Liver (tissue), 9 donors: ENCODE data around the gene RCAN3. TPM values are rescaled to one million over a fixed set of nuclear protein-coding genes. Genes with fewer than 3 reads are reported as not detected.
"Not testable (repeated sequence)": the region's sequence is repeated elsewhere in the genome, so short reads cannot be mapped to it uniquely, and the experiment has no call there.

Experiments used
- DNase-seq: peaks from one replicate; pipeline ENCODE4 v3.0.0-alpha.2; 2017; ENCODE audit warnings: low spot score
- H3K27ac ChIP-seq, 2 donors: one replicate each; pipeline ENCODE4 v1.7.0; 2013; ENCODE audit warnings: inconsistent platforms in 2 of 2, low read length in 2 of 2, control low read depth in 1 of 2, low read depth in 1 of 2, mild to moderate bottlenecking in 1 of 2
- H3K27me3 ChIP-seq, 4 donors: one replicate each; pipeline versions ENCODE4 v1.6.1 to v1.7.0; 2013; ENCODE audit warnings: low read length in 3 of 4, inconsistent platforms in 1 of 4, mild to moderate bottlenecking in 1 of 4, moderate library complexity in 1 of 4; ENCODE audit not compliant: control insufficient read depth in 4 of 4, insufficient read depth in 4 of 4
- H3K36me3 ChIP-seq, 4 donors: one replicate each; pipeline versions ENCODE4 v1.6.1 to v1.7.0; 2013; ENCODE audit warnings: low read length in 3 of 4, mild to moderate bottlenecking in 3 of 4, low read depth in 1 of 4, moderate library complexity in 1 of 4; ENCODE audit not compliant: control insufficient read depth in 4 of 4, insufficient read depth in 3 of 4
- H3K4me1 ChIP-seq, 4 donors: one replicate each; pipeline versions ENCODE4 v1.6.1 to v1.7.0; 2013; ENCODE audit warnings: low read length in 3 of 4, mild to moderate bottlenecking in 3 of 4, moderate library complexity in 1 of 4; ENCODE audit not compliant: control insufficient read depth in 4 of 4, insufficient read depth in 4 of 4
- H3K4me3 ChIP-seq, 3 donors: one replicate each; pipeline versions ENCODE4 v1.6.1 to v1.7.0; 2013; ENCODE audit warnings: low read length in 3 of 3, control low read depth in 1 of 3, low read depth in 1 of 3, mild to moderate bottlenecking in 1 of 3
- H3K9ac ChIP-seq, 2 donors: one replicate each; pipeline ENCODE4 v1.7.0; 2013; ENCODE audit warnings: low read length in 2 of 2, mild to moderate bottlenecking in 2 of 2, moderate library complexity in 2 of 2, control low read depth in 1 of 2, low read depth in 1 of 2
- H3K9me3 ChIP-seq, 4 donors: one replicate each; pipeline versions ENCODE4 v1.6.1 to v1.7.0; 2013; ENCODE audit warnings: low read length in 3 of 4; ENCODE audit not compliant: control insufficient read depth in 4 of 4
- EGR1 ChIP-seq, 2 donors: IDR thresholded peaks; 2 replicates each; pipeline ENCODE4 v1.6.1; 2016 to 2018; ENCODE audit warnings: antibody characterized with exemption in 2 of 2, low read depth in 2 of 2
- FOXA1 ChIP-seq: IDR thresholded peaks from 2 replicates; pipeline ENCODE4 v1.6.1; 2016; ENCODE audit warnings: antibody characterized with exemption
- FOXA2 ChIP-seq: IDR thresholded peaks from 2 replicates; pipeline ENCODE4 v1.6.1; 2016; ENCODE audit warnings: antibody characterized with exemption
- GABPA ChIP-seq, 2 donors: IDR thresholded peaks in 1 of 2; conservative IDR thresholded peaks in 1 of 2; 2 replicates each; pipeline ENCODE4 v1.6.1; 2016; ENCODE audit warnings: antibody characterized with exemption in 2 of 2, mild to moderate bottlenecking in 1 of 2, moderate library complexity in 1 of 2
- HNF4G ChIP-seq: IDR thresholded peaks from 2 replicates; pipeline ENCODE4 v1.6.1; 2016; ENCODE audit warnings: antibody characterized with exemption
- JUND ChIP-seq, 2 donors: IDR thresholded peaks; 2 replicates each; pipeline ENCODE4 v1.6.1; 2016; ENCODE audit warnings: antibody characterized with exemption in 2 of 2
- NR2F2 ChIP-seq: IDR thresholded peaks from 2 replicates; pipeline ENCODE4 v1.6.1; 2016; ENCODE audit warnings: antibody characterized with exemption
- RXRA ChIP-seq, 2 donors: IDR thresholded peaks; 2 replicates each; pipeline ENCODE4 v1.6.1; 2017 to 2018; ENCODE audit warnings: antibody characterized with exemption in 2 of 2, mild to moderate bottlenecking in 1 of 2
- SP1 ChIP-seq: IDR thresholded peaks from 2 replicates; pipeline ENCODE4 v1.6.1; 2018; ENCODE audit warnings: antibody characterized with exemption, mild to moderate bottlenecking
- TAF1 ChIP-seq: conservative IDR thresholded peaks from 2 replicates; pipeline ENCODE4 v1.6.1; 2016; ENCODE audit warnings: antibody characterized with exemption, mild to moderate bottlenecking
- YY1 ChIP-seq: IDR thresholded peaks from 2 replicates; pipeline ENCODE4 v1.6.1; 2016; ENCODE audit warnings: antibody characterized with exemption, mild to moderate bottlenecking
- WGBS: extraction: QIAGEN DNeasy Blood & Tissue Kit; methylation state at CpG from one replicate; pipeline ENCODE4 v1.1.7; 2013; 5-methylcytosine and 5-hydroxymethylcytosine counted together
- polyA plus RNA-seq, 2 donors: library from polyadenylated mRNA; stranded (reverse) in 1 of 2; unstranded in 1 of 2; fragments of 200-250 nt in 1 of 2; fragments of >200 nt in 1 of 2; fragmentation: Nextera tagmentation in 1 of 2; extraction: Ambion mirVana in 1 of 2; gene quantifications; one replicate each; pipeline versions ENCODE4 v1.2.1 to v1.2.3, GENCODE V29; 2013 to 2015
- total RNA-seq, 2 donors: library from RNA; depleted of rRNA; stranded (reverse); fragments of >200 nt; gene quantifications; one replicate each; pipeline ENCODE4 v1.2.3, GENCODE V29; 2014
- TF ChIP-seq, protein P1 (sequence below): IDR thresholded peaks from 2 replicates; pipeline ENCODE4 v1.6.1; 2016; ENCODE audit warnings: antibody characterized with exemption
- TF ChIP-seq, protein P2 (sequence below): IDR thresholded peaks from 2 replicates; pipeline ENCODE4 v1.6.1; 2016; ENCODE audit warnings: antibody characterized with exemption
- TF ChIP-seq, protein P3 (sequence below): IDR thresholded peaks from 2 replicates; pipeline ENCODE4 v1.6.1; 2016; ENCODE audit warnings: antibody characterized with exemption, mild to moderate bottlenecking
- donor health status: healthy.
- donor health status: healthy.
- donor health status: healthy.
- donor health status: healthy.
- donor health status: healthy.

Gene RCAN3
- total and polyA plus RNA-seq, 4 donors = 0.97 to 3.1 (median 1.2) TPM

DNA sequence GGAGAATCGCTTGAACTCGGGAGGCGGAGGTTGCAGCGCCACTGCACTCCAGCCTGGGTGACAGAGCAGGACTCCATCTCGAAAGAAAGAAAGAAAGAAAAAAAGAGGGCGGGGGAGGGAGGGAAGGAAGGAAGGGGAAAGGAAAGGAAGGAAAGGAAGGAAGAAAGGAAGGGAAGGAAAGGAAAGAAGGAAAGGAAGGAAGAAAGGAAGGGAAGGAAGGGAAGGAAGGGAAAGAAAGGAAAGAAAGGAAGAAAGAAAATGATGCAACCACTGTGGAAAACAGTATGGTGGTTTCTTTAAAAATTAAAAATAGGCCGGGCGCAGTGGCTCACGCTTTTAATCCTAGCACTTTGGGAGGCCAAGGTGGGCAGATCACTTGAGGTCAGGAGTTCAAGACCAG lies 15.2 kb upstream of the RCAN3 start (continued):
- TF ChIP-seq, protein P1, sequence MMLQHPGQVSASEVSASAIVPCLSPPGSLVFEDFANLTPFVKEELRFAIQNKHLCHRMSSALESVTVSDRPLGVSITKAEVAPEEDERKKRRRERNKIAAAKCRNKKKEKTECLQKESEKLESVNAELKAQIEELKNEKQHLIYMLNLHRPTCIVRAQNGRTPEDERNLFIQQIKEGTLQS = no peak
- no peak for TF ChIP-seq FOXA1

DNA sequence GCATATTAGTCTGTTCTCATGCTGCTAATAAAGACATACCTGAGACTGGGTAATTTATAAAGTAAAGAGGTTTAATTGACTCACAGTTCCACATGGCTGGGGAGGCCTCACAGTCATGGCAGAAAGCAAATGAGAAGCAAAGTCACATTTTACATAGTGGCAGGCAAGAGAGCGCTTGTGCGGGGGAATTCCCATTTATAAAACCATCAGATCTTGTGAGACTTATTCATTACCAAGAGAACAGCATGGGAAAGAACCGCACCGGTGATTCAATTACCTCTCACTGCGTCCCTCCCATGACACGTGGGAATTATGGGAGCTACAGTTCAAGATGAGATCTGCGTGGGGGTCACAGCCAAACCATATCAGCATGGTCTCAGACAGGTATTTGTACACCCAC lies 14.5 kb upstream of the RCAN3 start:
- H3K36me3 ChIP-seq, H3K27me3 ChIP-seq, H3K4me1 ChIP-seq, H3K9me3 ChIP-seq, H3K27ac ChIP-seq, H3K4me3 ChIP-seq, DNase-seq, H3K9ac ChIP-seq: not testable (repeated sequence)
- WGBS = 97% methylated on average over 7 of the region's 7 CpGs

DNA sequence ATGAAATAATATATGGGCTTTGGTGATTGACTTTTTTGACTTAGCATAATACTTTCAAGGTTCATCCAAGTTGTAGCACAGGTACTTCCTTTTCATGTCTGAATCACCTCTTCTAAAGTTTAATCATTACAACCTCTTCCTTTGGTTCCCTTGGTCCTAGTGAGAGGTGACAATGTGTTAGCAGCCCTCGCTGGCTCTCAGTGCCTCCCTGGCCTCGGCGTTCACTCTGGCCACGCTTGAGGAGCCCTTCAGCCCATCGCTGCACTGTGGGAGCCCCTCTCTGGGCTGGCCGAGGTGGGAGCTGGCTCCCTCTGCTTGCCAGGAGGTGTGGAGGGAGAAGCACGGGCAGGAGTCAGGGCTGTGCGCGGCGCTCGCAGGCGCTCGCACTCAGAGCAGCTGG lies 13.0 kb upstream of the RCAN3 start:
- H3K9me3 ChIP-seq = no peaks in the 10 kb centered on the region
- H3K36me3 ChIP-seq = no peaks in the 10 kb centered on the region
- H3K27me3 ChIP-seq = no peaks in the 10 kb centered on the region
- H3K4me1 ChIP-seq = peaks cover 0 to 1% (median 0%) of the 10 kb centered on the region in 4 donors
- no peak overlapping the region for H3K9ac ChIP-seq
- 94% methylated on average over 13 of the region's 13 CpGs for WGBS
- TF ChIP-seq JUND (IDR thresholded peaks at IDR 0.05) = no peak
- TF ChIP-seq GABPA (IDR thresholded peaks at IDR 0.05 in 1 of 2, conservative IDR thresholded peaks at IDR 0.05 in 1 of 2) = no peak
- TF ChIP-seq EGR1 (IDR thresholded peaks at IDR 0.05; ENCODE audit: low read depth in 2 of 2) = no peak
- TF ChIP-seq TAF1 = no peak
- TF ChIP-seq FOXA2 = no peak
- no peak for TF ChIP-seq SP1
- TF ChIP-seq RXRA (IDR thresholded peaks at IDR 0.05) = no peak
- TF ChIP-seq NR2F2 = no peak
- TF ChIP-seq, protein P1 = no peak
- TF ChIP-seq, protein P2, sequence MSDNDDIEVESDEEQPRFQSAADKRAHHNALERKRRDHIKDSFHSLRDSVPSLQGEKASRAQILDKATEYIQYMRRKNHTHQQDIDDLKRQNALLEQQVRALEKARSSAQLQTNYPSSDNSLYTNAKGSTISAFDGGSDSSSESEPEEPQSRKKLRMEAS = no peak
- TF ChIP-seq, protein P3, sequence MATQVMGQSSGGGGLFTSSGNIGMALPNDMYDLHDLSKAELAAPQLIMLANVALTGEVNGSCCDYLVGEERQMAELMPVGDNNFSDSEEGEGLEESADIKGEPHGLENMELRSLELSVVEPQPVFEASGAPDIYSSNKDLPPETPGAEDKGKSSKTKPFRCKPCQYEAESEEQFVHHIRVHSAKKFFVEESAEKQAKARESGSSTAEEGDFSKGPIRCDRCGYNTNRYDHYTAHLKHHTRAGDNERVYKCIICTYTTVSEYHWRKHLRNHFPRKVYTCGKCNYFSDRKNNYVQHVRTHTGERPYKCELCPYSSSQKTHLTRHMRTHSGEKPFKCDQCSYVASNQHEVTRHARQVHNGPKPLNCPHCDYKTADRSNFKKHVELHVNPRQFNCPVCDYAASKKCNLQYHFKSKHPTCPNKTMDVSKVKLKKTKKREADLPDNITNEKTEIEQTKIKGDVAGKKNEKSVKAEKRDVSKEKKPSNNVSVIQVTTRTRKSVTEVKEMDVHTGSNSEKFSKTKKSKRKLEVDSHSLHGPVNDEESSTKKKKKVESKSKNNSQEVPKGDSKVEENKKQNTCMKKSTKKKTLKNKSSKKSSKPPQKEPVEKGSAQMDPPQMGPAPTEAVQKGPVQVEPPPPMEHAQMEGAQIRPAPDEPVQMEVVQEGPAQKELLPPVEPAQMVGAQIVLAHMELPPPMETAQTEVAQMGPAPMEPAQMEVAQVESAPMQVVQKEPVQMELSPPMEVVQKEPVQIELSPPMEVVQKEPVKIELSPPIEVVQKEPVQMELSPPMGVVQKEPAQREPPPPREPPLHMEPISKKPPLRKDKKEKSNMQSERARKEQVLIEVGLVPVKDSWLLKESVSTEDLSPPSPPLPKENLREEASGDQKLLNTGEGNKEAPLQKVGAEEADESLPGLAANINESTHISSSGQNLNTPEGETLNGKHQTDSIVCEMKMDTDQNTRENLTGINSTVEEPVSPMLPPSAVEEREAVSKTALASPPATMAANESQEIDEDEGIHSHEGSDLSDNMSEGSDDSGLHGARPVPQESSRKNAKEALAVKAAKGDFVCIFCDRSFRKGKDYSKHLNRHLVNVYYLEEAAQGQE = no peak
- no peak for TF ChIP-seq HNF4G
- no peak for TF ChIP-seq YY1
- no peak overlapping the region for H3K4me3 ChIP-seq
- DNase-seq = no peak
- H3K27ac ChIP-seq = no peak overlapping the region
